CD14-positive monocyte (primary cell): ENCODE data around the gene SCN9A. TPM values are rescaled to one million over a fixed set of nuclear protein-coding genes. Genes with fewer than 3 reads are reported as not detected.

Experiments used
- DNase-seq, 3 donors: peaks; one replicate each; pipeline ENCODE4 v3.0.0-alpha.2; 2011 to 2022
- H2AFZ ChIP-seq: 2 replicates; pipeline ENCODE4 v1.6.0; 2012; ENCODE audit warnings: mild to moderate bottlenecking, low read depth, low read length, inconsistent platforms; ENCODE audit not compliant: insufficient read depth, poor library complexity, severe bottlenecking
- H3K27ac ChIP-seq, 2 donors: 1 replicate in 1 of 2; 2 replicates in 1 of 2; pipeline ENCODE4 v1.5.1; 2012 to 2013; ENCODE audit warnings: low read length in 2 of 2, control low read depth in 1 of 2, inconsistent platforms in 1 of 2, low read depth in 1 of 2, mild to moderate bottlenecking in 1 of 2
- H3K27me3 ChIP-seq, 2 donors: one replicate each; pipeline versions ENCODE4 v1.6.0 to v1.6.1; 2011 to 2013; ENCODE audit warnings: low read length in 2 of 2; ENCODE audit not compliant: control insufficient read depth in 2 of 2, insufficient read depth in 2 of 2
- H3K36me3 ChIP-seq, 2 donors: replicated peaks in 1 of 2; 1 replicate in 1 of 2; 2 replicates in 1 of 2; pipeline versions ENCODE4 v1.5.1 to v1.6.1; 2012 to 2013; ENCODE audit warnings: low read length in 2 of 2, control low read depth in 1 of 2, inconsistent platforms in 1 of 2, mild to moderate bottlenecking in 1 of 2; ENCODE audit not compliant: insufficient read depth in 2 of 2, control insufficient read depth in 1 of 2
- H3K4me1 ChIP-seq, 2 donors: 1 replicate in 1 of 2; 2 replicates in 1 of 2; pipeline versions ENCODE4 v1.5.1 to v1.6.1; 2012 to 2013; ENCODE audit warnings: low read length in 2 of 2, control low read depth in 1 of 2, inconsistent platforms in 1 of 2, mild to moderate bottlenecking in 1 of 2, moderate library complexity in 1 of 2; ENCODE audit not compliant: insufficient read depth in 2 of 2, control insufficient read depth in 1 of 2
- H3K4me2 ChIP-seq: replicated peaks from 2 replicates; pipeline ENCODE3; 2012; ENCODE audit warnings: low read length, moderate library complexity, mild to moderate bottlenecking; ENCODE audit not compliant: poor library complexity, severe bottlenecking; ENCODE audit errors: extremely low read depth
- H3K4me3 ChIP-seq, 3 experiments: fragments of 200-600 bp in 1 of 3; sonication (generic) in 1 of 3; replicated peaks in 1 of 3; 1 replicate in 2 of 3; 2 replicates in 1 of 3; pipeline ENCODE4 v1.5.1; 2011 to 2013; ENCODE audit warnings: low read length in 3 of 3, mild to moderate bottlenecking in 3 of 3, control low read depth in 2 of 3, low read depth in 2 of 3, inconsistent platforms in 1 of 3, moderate library complexity in 1 of 3
- H3K79me2 ChIP-seq: 2 replicates; pipeline ENCODE4 v1.6.0; 2012; ENCODE audit warnings: mild to moderate bottlenecking, control low read depth, inconsistent platforms, low read length, moderate library complexity; ENCODE audit not compliant: insufficient read depth
- H3K9ac ChIP-seq: 2 replicates; pipeline ENCODE4 v1.6.0; 2017; ENCODE audit warnings: low read length, mild to moderate bottlenecking; ENCODE audit not compliant: insufficient read depth, poor library complexity, severe bottlenecking
- H3K9me3 ChIP-seq, 2 donors: replicated peaks in 1 of 2; 1 replicate in 1 of 2; 2 replicates in 1 of 2; pipeline versions ENCODE4 v1.5.1 to v1.6.1; 2012 to 2013; ENCODE audit warnings: low read length in 2 of 2, control low read depth in 1 of 2; ENCODE audit not compliant: control insufficient read depth in 1 of 2, insufficient read depth in 1 of 2
- H4K20me1 ChIP-seq: 2 replicates; pipeline ENCODE4 v1.6.0; 2012; ENCODE audit warnings: mild to moderate bottlenecking, low read length, control low read depth, moderate library complexity; ENCODE audit not compliant: insufficient read depth
- H3K27ac Mint-ChIP-seq, 7 donors: one replicate each; pipeline ENCODE4 v1.8.0; 2020; ENCODE audit warnings: mild to moderate bottlenecking in 7 of 7, mixed read lengths in 7 of 7, moderate library complexity in 6 of 7, inconsistent platforms in 2 of 7
- H3K27me3 Mint-ChIP-seq, 3 donors: one replicate each; pipeline ENCODE4 v1.8.0; 2021 to 2022; ENCODE audit warnings: low read depth in 3 of 3, mild to moderate bottlenecking in 3 of 3, mixed read lengths in 3 of 3, moderate library complexity in 3 of 3, inconsistent platforms in 1 of 3
- H3K36me3 Mint-ChIP-seq, 2 donors: one replicate each; pipeline ENCODE4 v1.8.0; 2020; ENCODE audit warnings: mixed read lengths in 2 of 2, inconsistent platforms in 1 of 2, mild to moderate bottlenecking in 1 of 2
- H3K4me1 Mint-ChIP-seq: one replicate; pipeline ENCODE4 v1.8.0; 2020; ENCODE audit warnings: mild to moderate bottlenecking, mixed read lengths
- H3K4me3 Mint-ChIP-seq, 2 donors: one replicate each; pipeline ENCODE4 v1.8.0; 2020; ENCODE audit warnings: mild to moderate bottlenecking in 2 of 2, mixed read lengths in 2 of 2, moderate library complexity in 1 of 2
- H3K9me3 Mint-ChIP-seq, 7 donors: one replicate each; pipeline ENCODE4 v1.8.0; 2020 to 2022; ENCODE audit warnings: mixed read lengths in 7 of 7, mild to moderate bottlenecking in 6 of 7, moderate library complexity in 6 of 7, inconsistent platforms in 2 of 7
- CTCF ChIP-seq: fragments of 200-600 bp; IDR thresholded peaks from one replicate; pipeline ENCODE4 v1.8.0; 2022; ENCODE audit warnings: antibody characterized with exemption, mild to moderate bottlenecking
- WGBS: methylation state at CpG from one replicate; pipeline ENCODE4 v1.1.5; 2013; ENCODE audit warnings: missing lambda C conversion rate; ENCODE audit not compliant: insufficient coverage; 5-methylcytosine and 5-hydroxymethylcytosine counted together
- intact Hi-C, 2 donors: fragments of 100-400 bp; cut with micrococcal nuclease; formaldehyde crosslinking; loops; one replicate each; pipeline versions ENCODE4 v1.15.0 to v1.15.1; 2023
- polyA plus RNA-seq, 3 donors: library from polyadenylated mRNA; depleted of rRNA in 1 of 3; unstranded in 2 of 3; stranded (reverse) in 1 of 3; fragments of 300-500 nt in 2 of 3; fragments of >200 nt in 1 of 3; fragmentation: Illumina TruSeq in 2 of 3; gene quantifications; 1 replicate in 2 of 3; 2 replicates in 1 of 3; pipeline ENCODE4 v1.2.3, GENCODE V29; 2012 to 2021

Gene SCN9A
- polyA plus RNA-seq, 3 donors = 0.24 to 0.67 (median 0.26) TPM

DNA sequence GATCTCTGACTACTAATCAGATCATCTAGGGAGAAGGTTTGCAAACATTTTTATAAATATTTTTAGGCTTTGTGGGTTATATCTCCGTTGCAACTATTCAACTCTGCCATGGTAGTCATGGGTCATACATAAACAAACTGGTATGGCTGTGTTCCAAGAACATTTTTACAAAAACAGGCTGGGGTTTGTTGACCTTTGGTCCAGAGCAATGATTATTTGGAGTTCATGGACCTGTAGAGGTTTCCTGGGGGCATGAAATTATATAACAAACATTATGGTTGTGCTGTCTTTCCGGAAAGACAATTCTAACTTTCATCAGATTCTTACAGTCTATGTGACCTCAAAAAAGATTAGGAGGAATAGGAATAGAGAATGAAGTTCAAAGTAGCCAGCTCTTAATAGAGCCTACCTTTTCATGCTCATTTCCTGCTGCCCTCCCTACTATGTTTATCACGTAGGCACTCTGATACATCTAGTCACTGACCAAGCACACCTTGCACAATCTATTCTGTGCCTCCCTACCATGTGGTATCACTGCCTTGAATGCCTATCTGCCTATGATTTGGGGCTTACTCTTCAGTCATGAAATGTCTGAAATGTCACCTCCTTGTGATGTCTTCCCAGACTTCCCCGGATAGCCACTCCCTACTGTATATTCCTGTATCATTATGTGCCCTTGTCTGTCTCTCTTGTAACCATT lies 145.6 kb downstream of the SCN9A start:
- Mint-ChIP-seq H3K9me3 (peaks cover 0 to 2% (median 0%) of the 10 kb centered on the region in 7 donors), H3K4me3 (no peak overlapping the region), H3K4me1 (no peaks in the 10 kb centered on the region), H3K27me3 (peaks cover 0 to 3% (median 0%) of the 10 kb centered on the region in 3 donors), H3K36me3 (no peaks in the 10 kb centered on the region), H3K27ac (no peak overlapping the region)
- DNase-seq = no peak
- Histone ChIP-seq H3K79me2 (no peaks in the 10 kb centered on the region), H3K4me3 (no peak overlapping the region), H3K36me3 (no peaks in the 10 kb centered on the region), H3K27ac (no peak overlapping the region), H3K4me1 (no peaks in the 10 kb centered on the region), H3K27me3 (no peaks in the 10 kb centered on the region), H3K9ac (no peak overlapping the region), H4K20me1 (no peaks in the 10 kb centered on the region), H3K4me2 (no peak overlapping the region), H2AFZ (no peak overlapping the region), H3K9me3 (no peaks in the 10 kb centered on the region)
- intact Hi-C loops = no loop called here
- whole genome bisulfite sequencing = 96% methylated on average over 2 of the region's 4 CpGs
- no peak for TF ChIP-seq CTCF

DNA sequence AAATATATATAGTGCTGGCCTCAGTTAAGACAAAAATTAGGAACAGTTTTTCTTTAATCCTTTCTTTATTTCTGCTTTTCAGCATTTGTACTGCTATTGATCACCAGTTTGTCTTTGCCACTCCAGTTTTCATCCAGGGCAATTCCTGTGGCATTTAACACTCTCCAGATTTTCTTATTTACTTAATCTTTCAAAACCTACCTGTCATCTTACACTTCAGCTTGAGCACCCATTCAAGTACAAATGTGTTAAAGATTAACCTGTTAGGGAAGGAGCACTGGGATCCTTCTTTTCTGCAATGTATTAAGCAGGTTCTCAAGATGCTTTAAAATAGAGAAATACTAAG lies 146.1 kb downstream of the SCN9A start:
- Histone ChIP-seq H3K9me3 (no peaks in the 10 kb centered on the region), H2AFZ (no peak overlapping the region), H3K9ac (no peak overlapping the region), H3K27me3 (no peaks in the 10 kb centered on the region), H3K4me3 (no peak overlapping the region), H3K27ac (no peak overlapping the region), H3K4me1 (no peaks in the 10 kb centered on the region), H3K79me2 (no peaks in the 10 kb centered on the region), H3K36me3 (no peaks in the 10 kb centered on the region), H4K20me1 (no peaks in the 10 kb centered on the region), H3K4me2 (no peak overlapping the region)
- no peak for TF ChIP-seq CTCF
- H3K27me3 Mint-ChIP-seq = peaks cover 0 to 3% (median 0%) of the 10 kb centered on the region in 3 donors
- H3K9me3 Mint-ChIP-seq = peaks cover 0 to 4% (median 0%) of the 10 kb centered on the region in 7 donors
- H3K36me3 Mint-ChIP-seq = no peaks in the 10 kb centered on the region
- no peak overlapping the region for H3K4me3 Mint-ChIP-seq
- no peaks in the 10 kb centered on the region for H3K4me1 Mint-ChIP-seq
- intact Hi-C loops = no loop called here
- DNase-seq = no peak
- no peak overlapping the region for H3K27ac Mint-ChIP-seq
